Activated B cell treated with CpG ODN at 0.5 μM for 24 hours (primary cell): ENCODE results near the gene PAM. TPM values are rescaled to one million over a fixed set of nuclear protein-coding genes. Genes with fewer than 3 reads are reported as not detected.

Experiments used
- ATAC-seq: fragments of 200-7000 bp; cut with Tn5 transposase; one replicate; pipeline ENCODE4 v1.10.0; 2021; ENCODE audit warnings: low read depth, mild to moderate bottlenecking, moderate library complexity
- CTCF ChIA-PET: fragments of 350-600 bp; sonication (Branson Sonifier 250); formaldehyde crosslinking; loops from one replicate; lab custom pipeline; 2021; ENCODE audit warnings: antibody characterized with exemption; lab: Charles Lee
- POLR2A ChIA-PET: fragments of 350-600 bp; sonication (Branson Sonifier 250); formaldehyde crosslinking; loops from one replicate; lab custom pipeline; 2021; ENCODE audit warnings: antibody characterized with exemption; lab: Charles Lee
- DNase-seq: peaks from one replicate; pipeline ENCODE4 v3.0.0; 2022
- H3K27ac Mint-ChIP-seq: one replicate; pipeline ENCODE4 v1.8.0; 2020; ENCODE audit warnings: mixed read lengths
- H3K27me3 Mint-ChIP-seq: one replicate; pipeline ENCODE4 v1.8.0; 2021; ENCODE audit warnings: mixed read lengths
- H3K36me3 Mint-ChIP-seq: one replicate; pipeline ENCODE4 v1.8.0; 2021; ENCODE audit warnings: low read depth, mixed read lengths
- H3K4me1 Mint-ChIP-seq: one replicate; pipeline ENCODE4 v1.8.0; 2021; ENCODE audit warnings: mixed read lengths
- H3K4me3 Mint-ChIP-seq: one replicate; pipeline ENCODE4 v1.8.0; 2020; ENCODE audit warnings: mild to moderate bottlenecking, mixed read lengths
- H3K9me3 Mint-ChIP-seq: one replicate; pipeline ENCODE4 v1.8.0; 2020; ENCODE audit warnings: mixed read lengths
- CTCF ChIP-seq: fragments of 200-600 bp; IDR thresholded peaks from one replicate; pipeline ENCODE4 v1.8.0; 2022; ENCODE audit warnings: antibody characterized with exemption, mild to moderate bottlenecking
- intact Hi-C: fragments of 100-400 bp; cut with micrococcal nuclease; formaldehyde crosslinking; loops from one replicate; pipeline ENCODE4 v1.15.1; 2024
- total RNA-seq: library from RNA; stranded (reverse); gene quantifications from 2 replicates; pipeline ENCODE4 v1.2.3, GENCODE V29; 2022

The PAM gene
- total RNA-seq, 1 donor from 2014 or later = 19.0 TPM

- no peak for TF ChIP-seq CTCF
- Mint-ChIP-seq H3K27ac (no peak overlapping the region), H3K4me3 (no peak overlapping the region), H3K4me1 (no peaks in the 10 kb centered on the region), H3K27me3 (peaks cover 4% of the 10 kb centered on the region), H3K9me3 (peaks cover 2% of the 10 kb centered on the region), H3K36me3 (no peaks in the 10 kb centered on the region)
- ChIA-PET POLR2A (no interaction called here), CTCF (interaction anchor here (1.5 kb wide), 1 partner anchor 8 kb away, joined by 5 read pairs; no protein-coding TSS in a partner anchor)
- ATAC-seq (no peak), DNase-seq (no peak)
- intact Hi-C loops = no loop called here
These were observed 33.7 kb downstream of the PAM start for GRCh38 chr5:102788788-102789187.

- no peaks in the 10 kb centered on the region for H3K36me3 Mint-ChIP-seq
- ATAC-seq = no peak
- no peaks in the 10 kb centered on the region for H3K4me1 Mint-ChIP-seq
- intact Hi-C loops = no loop called here
- H3K27ac Mint-ChIP-seq = no peak overlapping the region
- H3K9me3 Mint-ChIP-seq = no peaks in the 10 kb centered on the region
- ChIA-PET CTCF (interaction anchor here (0.9 to 1.5 kb wide), 2 partner anchors 9 to 436 kb away, joined by 3 to 5 read pairs; no protein-coding TSS in a partner anchor), POLR2A (no interaction called here)
- DNase-seq = no peak
- TF ChIP-seq CTCF = no peak
- H3K27me3 Mint-ChIP-seq = peaks cover 2% of the 10 kb centered on the region
- H3K4me3 Mint-ChIP-seq = no peak overlapping the region
These were observed 34.4 kb downstream of the PAM start for GRCh38 chr5:102789469-102789868.

DNA sequence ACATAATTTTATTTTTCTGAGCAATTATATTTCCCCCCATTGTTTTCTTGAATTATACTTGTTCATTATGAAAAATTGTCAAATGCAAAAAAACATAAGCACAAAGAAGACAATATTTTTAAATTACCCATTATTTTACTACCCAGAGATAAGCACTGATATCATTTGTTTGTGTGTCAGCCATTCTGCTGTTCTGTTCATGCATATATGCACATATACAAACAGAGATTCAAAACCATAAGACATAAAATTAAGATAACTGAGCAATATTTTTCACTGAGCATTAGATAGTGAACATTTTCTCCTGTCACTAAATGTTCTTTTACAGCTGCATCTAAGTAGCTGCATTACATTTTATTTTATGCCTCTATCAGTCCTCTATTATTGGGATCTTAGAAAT, 35.6 kb downstream of the PAM start:
- CTCF ChIA-PET = no interaction called here
- no peaks in the 10 kb centered on the region for H3K9me3 Mint-ChIP-seq
- TF ChIP-seq CTCF = no peak
- no peak overlapping the region for H3K4me3 Mint-ChIP-seq
- H3K27ac Mint-ChIP-seq = no peak overlapping the region
- POLR2A ChIA-PET = no interaction called here
- H3K27me3 Mint-ChIP-seq = peaks cover 2% of the 10 kb centered on the region
- DNase-seq (no peak), ATAC-seq (no peak)
- no peaks in the 10 kb centered on the region for H3K4me1 Mint-ChIP-seq
- H3K36me3 Mint-ChIP-seq = no peaks in the 10 kb centered on the region
- intact Hi-C loops = loop anchor here (5.0 kb wide), 1 partner anchor 108 kb away; no protein-coding TSS in a partner anchor

DNA sequence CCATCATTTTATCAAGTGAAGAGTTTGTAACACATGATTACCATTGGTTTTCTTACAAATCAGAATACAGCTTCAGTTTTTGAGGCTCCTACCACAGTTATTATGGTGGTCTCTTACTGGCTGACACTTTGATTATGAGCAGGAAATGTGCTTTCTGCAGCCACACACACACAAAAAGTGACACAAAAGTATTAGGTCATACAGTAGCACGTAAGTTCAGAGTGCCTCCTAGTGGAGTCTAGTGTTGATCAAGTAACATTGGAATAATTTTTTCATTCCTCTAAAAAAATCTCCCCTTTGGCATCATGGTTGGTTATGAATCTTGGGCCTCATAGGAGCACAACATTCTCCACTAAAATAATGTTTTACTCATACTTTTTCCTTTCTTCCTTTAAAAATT, 37.6 kb downstream of the PAM start:
- TF ChIP-seq CTCF = no peak
- ChIA-PET CTCF (no interaction called here), POLR2A (no interaction called here)
- Mint-ChIP-seq H3K4me1 (no peaks in the 10 kb centered on the region), H3K9me3 (no peaks in the 10 kb centered on the region), H3K36me3 (no peaks in the 10 kb centered on the region), H3K27ac (no peak overlapping the region), H3K4me3 (no peak overlapping the region), H3K27me3 (peaks cover 2% of the 10 kb centered on the region)
- DNase-seq = no peak
- no peak for ATAC-seq
- intact Hi-C loops = loop anchor here (1.0 to 5.0 kb wide), 2 partner anchors 110 to 209 kb away; no protein-coding TSS in a partner anchor

DNA sequence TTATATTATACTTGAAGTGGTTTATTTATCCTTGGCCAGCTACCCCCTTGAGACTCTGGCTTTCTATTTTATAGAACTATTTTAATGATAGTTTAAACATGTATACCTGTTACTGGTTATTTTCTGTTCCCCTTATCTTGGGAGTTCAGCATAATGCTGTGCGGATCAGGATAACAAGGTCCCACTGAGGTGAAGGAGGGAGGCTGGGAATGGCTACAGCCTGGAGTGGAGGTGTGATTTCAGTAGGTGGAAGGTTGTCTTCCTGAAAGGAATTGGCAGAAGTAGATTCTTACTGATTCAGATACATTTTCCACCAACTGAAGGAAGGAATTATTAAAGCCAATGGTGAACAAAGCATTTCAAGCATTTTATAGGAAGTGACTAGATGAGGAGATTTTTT, 38.9 kb downstream of the PAM start:
- H3K27me3 Mint-ChIP-seq = peaks cover 2% of the 10 kb centered on the region
- intact Hi-C loops = loop anchor here (5.0 kb wide), 1 partner anchor 112 kb away; no protein-coding TSS in a partner anchor
- POLR2A ChIA-PET = no interaction called here
- no peaks in the 10 kb centered on the region for H3K9me3 Mint-ChIP-seq
- H3K36me3 Mint-ChIP-seq = no peaks in the 10 kb centered on the region
- CTCF ChIA-PET = no interaction called here
- TF ChIP-seq CTCF = no peak
- H3K4me1 Mint-ChIP-seq = no peaks in the 10 kb centered on the region
- no peak overlapping the region for H3K4me3 Mint-ChIP-seq
- H3K27ac Mint-ChIP-seq = no peak overlapping the region
- DNase-seq = no peak
- no peak for ATAC-seq
